Measurements from ENCODE around the gene GNLY. TPM values are rescaled to one million over a fixed set of nuclear protein-coding genes. Genes with fewer than 3 reads are reported as not detected.

Gene GNLY
- total and polyA plus RNA-seq, 2 of the 13 experiments (the other 11 are each of a cell fraction or from before 2014, with no cell fraction given): not detected

DNA sequence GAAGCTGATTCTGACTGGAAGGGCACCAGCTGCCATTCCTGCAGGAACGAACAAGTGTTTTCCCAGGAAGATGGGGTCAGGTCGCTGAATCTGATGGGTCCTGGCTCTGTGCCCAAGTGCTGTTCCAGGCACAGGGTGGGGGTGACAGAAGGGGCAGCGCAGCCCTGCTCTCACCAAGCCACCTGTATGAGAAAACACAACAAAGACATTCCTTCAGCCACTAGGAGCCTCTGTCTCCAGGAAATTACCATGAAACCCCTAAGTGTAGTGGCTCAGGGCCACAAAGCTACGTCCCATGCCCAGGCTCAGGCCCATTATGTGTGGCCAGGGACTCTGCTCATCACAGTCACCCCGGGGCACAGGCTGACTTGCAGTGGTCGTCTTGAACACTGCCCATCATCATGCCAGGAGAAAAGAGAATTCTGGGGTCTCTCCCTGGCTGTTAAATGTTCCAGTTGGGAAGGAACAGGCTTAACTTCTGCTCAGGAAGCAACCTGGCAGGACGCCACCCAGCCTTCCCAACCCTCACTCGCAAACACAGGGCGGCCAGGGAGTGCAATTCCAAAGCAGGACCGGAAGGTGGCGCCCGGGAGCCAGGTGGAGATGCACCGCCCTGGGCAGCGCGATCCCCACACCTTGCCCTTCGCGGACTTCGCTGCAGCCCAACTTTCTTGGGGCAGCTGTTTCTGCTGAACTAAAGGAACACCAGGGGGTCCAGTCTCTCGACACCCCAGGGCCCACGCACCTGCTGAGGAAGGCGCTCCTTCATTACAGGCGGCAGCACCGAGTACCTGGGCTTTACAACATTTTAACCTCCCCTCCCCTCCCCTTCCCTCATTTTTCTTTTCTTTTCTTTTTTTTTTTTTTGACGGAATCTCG, 15.1 kb upstream of the GNLY start (continued):
- TF ChIP-seq ZNF121 (CRISPR knock-in tag; IDR thresholded peaks at IDR 0.05) (peak; percentile 97), RXRB (CRISPR knock-in tag; IDR thresholded peaks at IDR 0.05; ENCODE audit: borderline replicate concordance) (no peak), ZFP62 (CRISPR knock-in tag; IDR thresholded peaks at IDR 0.05) (no peak), ZNF569 (CRISPR knock-in tag; IDR thresholded peaks at IDR 0.05; ENCODE audit: borderline replicate concordance) (no peak), CBX5 (CRISPR knock-in tag; IDR thresholded peaks at IDR 0.05; ENCODE audit: borderline replicate concordance) (peak; percentile 54; the same call in 1 of the 2 replicates), RXRA (CRISPR knock-in tag; IDR thresholded peaks at IDR 0.05) (0 out of 2 replicates have a peak, but pooled peaks have one; percentile 41), ZFP37 (CRISPR knock-in tag; IDR thresholded peaks at IDR 0.05; ENCODE audit: borderline replicate concordance) (0 out of 2 replicates have a peak, but pooled peaks have one; percentile 50), SYNCRIP (IDR thresholded peaks at IDR 0.05; ENCODE audit: insufficient read depth, low read depth, low read length) (no peak), MAFG (CRISPR knock-in tag; IDR thresholded peaks at IDR 0.05) (no peak), CCAR2 (optimal IDR thresholded peaks at IDR 0.05; ENCODE audit: low read depth, low read length) (peak; percentile 58), ZBTB7A (CRISPR knock-in tag; IDR thresholded peaks at IDR 0.05) (no peak), SAP130 (CRISPR knock-in tag; IDR thresholded peaks at IDR 0.05; ENCODE audit: low read depth) (0 out of 2 replicates have a peak, but pooled peaks have one; percentile 11), RNF2 (conservative IDR thresholded peaks at IDR 0.05; ENCODE audit: low read depth) (0 out of 2 replicates have a peak, but pooled peaks have one; percentile 29), RCOR2 (CRISPR knock-in tag; IDR thresholded peaks at IDR 0.05) (no peak), ZNF598 (CRISPR knock-in tag; IDR thresholded peaks at IDR 0.05; ENCODE audit: borderline replicate concordance) (peak; percentile 86; the same call in 1 of the 2 replicates), MYC (CRISPR knock-in tag; IDR thresholded peaks at IDR 0.05; ENCODE audit: borderline replicate concordance) (no peak; the same call in 1 of the 2 replicates), ZNF556 (CRISPR knock-in tag; IDR thresholded peaks at IDR 0.05; ENCODE audit: borderline replicate concordance) (no peak), ZNF260 (CRISPR knock-in tag; IDR thresholded peaks at IDR 0.05; ENCODE audit: borderline replicate concordance, low read depth) (no peak), RFXAP (CRISPR knock-in tag; IDR thresholded peaks at IDR 0.05; ENCODE audit: borderline replicate concordance) (peak; percentile 14; the same call in 1 of the 2 replicates)
- TF ChIP-seq, protein P1, sequence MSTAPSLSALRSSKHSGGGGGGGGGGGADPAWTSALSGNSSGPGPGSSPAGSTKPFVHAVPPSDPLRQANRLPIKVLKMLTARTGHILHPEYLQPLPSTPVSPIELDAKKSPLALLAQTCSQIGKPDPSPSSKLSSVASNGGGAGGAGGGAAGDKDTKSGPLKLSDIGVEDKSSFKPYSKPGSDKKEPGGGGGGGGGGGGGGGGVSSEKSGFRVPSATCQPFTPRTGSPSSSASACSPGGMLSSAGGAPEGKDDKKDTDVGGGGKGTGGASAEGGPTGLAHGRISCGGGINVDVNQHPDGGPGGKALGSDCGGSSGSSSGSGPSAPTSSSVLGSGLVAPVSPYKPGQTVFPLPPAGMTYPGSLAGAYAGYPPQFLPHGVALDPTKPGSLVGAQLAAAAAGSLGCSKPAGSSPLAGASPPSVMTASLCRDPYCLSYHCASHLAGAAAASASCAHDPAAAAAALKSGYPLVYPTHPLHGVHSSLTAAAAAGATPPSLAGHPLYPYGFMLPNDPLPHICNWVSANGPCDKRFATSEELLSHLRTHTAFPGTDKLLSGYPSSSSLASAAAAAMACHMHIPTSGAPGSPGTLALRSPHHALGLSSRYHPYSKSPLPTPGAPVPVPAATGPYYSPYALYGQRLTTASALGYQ (CRISPR knock-in tag; IDR thresholded peaks at IDR 0.05): no peak
- TF ChIP-seq, protein P2, sequence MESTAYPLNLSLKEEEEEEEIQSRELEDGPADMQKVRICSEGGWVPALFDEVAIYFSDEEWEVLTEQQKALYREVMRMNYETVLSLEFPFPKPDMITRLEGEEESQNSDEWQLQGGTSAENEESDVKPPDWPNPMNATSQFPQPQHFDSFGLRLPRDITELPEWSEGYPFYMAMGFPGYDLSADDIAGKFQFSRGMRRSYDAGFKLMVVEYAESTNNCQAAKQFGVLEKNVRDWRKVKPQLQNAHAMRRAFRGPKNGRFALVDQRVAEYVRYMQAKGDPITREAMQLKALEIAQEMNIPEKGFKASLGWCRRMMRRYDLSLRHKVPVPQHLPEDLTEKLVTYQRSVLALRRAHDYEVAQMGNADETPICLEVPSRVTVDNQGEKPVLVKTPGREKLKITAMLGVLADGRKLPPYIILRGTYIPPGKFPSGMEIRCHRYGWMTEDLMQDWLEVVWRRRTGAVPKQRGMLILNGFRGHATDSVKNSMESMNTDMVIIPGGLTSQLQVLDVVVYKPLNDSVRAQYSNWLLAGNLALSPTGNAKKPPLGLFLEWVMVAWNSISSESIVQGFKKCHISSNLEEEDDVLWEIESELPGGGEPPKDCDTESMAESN (CRISPR knock-in tag; conservative IDR thresholded peaks at IDR 0.05): no peak
- TF ChIP-seq, protein P3, sequence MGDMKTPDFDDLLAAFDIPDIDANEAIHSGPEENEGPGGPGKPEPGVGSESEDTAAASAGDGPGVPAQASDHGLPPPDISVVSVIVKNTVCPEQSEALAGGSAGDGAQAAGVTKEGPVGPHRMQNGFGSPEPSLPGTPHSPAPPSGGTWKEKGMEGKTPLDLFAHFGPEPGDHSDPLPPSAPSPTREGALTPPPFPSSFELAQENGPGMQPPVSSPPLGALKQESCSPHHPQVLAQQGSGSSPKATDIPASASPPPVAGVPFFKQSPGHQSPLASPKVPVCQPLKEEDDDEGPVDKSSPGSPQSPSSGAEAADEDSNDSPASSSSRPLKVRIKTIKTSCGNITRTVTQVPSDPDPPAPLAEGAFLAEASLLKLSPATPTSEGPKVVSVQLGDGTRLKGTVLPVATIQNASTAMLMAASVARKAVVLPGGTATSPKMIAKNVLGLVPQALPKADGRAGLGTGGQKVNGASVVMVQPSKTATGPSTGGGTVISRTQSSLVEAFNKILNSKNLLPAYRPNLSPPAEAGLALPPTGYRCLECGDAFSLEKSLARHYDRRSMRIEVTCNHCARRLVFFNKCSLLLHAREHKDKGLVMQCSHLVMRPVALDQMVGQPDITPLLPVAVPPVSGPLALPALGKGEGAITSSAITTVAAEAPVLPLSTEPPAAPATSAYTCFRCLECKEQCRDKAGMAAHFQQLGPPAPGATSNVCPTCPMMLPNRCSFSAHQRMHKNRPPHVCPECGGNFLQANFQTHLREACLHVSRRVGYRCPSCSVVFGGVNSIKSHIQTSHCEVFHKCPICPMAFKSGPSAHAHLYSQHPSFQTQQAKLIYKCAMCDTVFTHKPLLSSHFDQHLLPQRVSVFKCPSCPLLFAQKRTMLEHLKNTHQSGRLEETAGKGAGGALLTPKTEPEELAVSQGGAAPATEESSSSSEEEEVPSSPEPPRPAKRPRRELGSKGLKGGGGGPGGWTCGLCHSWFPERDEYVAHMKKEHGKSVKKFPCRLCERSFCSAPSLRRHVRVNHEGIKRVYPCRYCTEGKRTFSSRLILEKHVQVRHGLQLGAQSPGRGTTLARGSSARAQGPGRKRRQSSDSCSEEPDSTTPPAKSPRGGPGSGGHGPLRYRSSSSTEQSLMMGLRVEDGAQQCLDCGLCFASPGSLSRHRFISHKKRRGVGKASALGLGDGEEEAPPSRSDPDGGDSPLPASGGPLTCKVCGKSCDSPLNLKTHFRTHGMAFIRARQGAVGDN (CRISPR knock-in tag; IDR thresholded peaks at IDR 0.05): peak; percentile 54; the same call in 1 of the 2 replicates
